Left forelimb (tissue), 1 donor: Measurements from ENCODE around the gene DNASE1.

Experiments used
- DNase-seq: peaks from one replicate; pipeline ENCODE4 v3.0.0-alpha.2; 2018; ENCODE audit warnings: low spot score

Gene DNASE1

DNA sequence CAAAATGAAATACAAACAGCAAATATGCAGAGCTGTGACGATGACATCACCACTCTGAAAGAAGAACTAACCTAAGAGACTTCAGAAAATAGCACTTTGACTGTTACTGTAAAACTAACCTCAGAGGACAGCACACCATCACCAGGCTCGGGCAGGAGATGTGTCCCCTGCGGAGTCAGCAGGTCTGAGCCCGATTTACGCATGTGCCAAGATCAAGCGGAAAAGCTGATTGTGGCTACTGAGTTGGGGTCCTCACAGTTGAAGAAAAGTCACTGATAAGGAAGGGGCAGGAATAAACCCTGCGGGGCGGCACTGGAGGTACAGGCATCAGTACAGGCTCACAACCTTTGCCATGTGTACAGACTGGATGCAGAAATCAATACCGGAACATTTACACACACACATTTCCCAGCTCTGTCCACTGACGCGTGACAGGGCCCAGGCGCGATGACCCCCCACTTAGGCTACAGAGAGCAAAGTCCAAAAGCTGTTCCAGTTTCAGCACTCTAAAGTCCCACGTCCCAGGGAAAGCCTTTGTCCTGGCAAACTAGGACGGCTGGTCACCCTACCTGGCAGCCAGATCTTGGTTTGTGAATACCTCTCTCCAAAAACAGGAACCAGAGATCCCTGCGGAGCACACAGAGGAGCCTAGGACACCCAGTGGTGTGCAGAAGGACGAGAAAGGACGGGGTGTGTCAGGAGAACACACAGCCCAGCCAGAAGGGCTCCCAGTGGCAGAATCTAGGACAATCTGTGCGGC, 41.3 kb downstream of the DNASE1 start:
- no peak for DNase-seq

DNA sequence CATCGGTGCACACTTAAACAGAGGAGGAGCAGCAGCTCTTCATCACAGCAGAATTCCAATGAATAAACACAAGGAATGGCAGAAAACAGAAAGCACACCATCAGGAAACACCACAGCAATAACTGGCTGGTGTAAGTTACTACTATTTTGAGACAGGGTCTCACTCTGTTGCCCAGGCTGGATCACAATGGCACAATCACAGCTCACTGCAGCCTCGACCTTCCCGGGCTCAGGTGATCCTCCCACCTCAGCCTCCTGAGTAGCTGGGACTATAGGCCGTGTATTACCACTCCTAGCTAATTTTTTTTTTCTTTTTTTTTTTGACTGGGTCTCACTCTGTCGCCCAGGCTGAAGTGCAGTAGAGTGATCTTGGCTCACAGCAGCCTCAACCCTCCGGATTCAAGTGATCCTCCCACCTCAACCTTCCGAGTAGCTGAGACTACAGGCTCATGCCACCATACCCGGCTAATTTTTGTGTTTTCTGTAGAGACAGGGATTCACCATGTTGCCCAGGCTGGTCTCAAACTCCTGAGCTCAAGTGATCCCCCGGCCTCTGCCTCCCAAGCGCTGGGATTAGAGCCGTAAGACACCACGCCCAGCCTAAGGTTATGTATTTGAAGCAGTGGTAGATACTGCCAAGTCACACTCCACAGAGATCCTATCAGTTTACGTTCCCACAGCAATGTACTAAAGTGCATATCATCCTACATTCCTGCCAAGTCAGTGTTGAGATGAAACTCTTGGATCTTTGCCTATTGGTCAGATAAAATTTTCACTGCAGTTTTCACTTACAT, 42.1 kb downstream of the DNASE1 start:
- no peak for DNase-seq

DNA sequence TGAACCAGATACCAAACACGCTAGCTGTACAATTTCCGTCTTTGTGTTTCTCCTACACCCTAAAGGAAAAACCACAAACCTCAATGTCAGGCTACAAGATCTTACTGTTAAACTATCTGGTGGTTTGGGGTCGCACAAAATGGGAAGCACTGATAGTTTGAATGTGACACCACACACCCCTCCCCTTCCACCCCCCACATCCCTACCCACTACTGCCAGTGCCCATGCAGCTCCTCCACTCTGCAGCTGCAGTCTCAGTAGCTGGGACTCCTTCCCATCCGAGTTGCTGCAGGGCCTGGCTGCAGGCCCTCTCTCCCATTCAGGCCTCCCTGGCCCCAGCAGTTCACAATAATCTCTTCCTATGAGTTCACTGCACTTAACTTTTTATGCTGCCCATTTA, 44.5 kb downstream of the DNASE1 start:
- DNase-seq: no peak

DNA sequence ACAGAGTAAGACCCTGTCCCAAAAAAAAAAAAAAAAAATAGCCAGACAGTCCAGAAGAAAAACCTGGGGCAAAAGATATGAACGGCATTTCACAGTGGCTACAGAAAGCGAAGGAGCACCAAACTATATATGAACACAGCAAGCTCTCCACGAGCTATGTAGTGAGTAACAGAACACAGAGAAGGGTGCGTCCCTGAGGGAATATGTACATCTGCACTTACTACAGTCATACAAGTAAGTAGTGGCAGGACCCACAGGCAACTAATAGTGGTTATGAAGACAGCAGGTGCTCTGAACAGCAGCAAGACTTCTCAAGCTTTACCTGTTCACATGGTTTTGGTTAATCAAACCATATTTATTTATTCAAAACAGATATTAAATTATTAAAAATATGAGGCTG, 47.0 kb downstream of the DNASE1 start:
- no peak for DNase-seq

DNA sequence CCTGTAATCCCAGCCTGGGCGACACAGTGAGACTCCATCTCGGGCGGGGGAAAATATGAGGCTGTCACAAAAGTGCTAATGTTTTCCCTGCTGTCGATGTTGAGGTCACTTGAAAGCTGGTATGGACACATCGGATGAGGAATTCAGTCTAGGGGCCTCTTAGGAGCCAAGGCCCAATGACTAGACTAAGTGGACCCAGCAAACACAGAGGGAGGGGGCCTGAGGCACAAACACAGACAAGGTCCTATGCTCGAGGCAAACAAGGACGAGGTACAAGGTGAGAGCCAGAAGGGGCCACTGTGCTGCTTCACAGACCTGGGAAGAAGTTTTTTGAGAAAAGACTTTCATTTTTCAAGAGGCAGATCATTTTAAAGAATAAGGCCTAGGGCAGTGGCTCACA, 47.6 kb downstream of the DNASE1 start:
- no peak for DNase-seq

DNA sequence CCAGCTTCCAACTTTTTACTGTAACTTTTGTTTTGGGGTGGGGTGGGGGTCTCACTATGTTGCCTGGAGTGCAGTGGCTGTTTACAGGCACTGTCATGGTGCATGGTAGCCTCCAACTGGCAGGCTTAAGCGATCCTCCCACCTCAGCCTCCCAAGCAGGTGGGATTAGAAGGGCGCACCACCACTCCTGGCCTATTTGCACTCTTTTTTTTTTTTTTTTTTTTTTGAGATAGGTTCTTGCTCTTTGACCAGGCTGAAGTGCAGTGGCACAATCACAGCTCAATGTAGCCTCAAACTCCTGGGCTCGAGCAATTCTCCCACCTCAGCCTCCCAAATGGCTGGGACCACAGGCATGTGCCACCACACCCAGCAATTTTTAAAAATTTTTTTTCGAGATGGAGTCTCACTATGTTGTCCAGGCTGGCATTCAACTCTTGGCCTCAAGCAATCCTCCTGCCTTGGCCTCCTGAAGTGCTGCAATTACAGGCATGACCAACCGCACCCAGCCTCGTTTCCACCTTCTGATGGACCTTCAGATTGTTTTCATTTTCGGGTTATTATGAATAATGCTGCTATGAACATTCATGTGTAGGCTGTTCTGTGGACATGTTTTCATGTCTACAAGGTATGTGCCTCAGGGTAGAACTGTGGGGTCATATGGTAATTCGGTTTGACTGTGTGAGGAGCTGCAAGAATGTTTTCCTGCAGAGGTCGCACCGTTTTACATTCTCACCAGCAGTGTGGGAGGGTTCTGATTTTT, 51.9 kb downstream of the DNASE1 start:
- no peak for DNase-seq
